Activated gamma-delta T cell treated with anti-CD3 and anti-CD28 coated beads, Interleukin-2, amount 50 U/mL, for 16 hours (primary cell): Measurements from ENCODE around the gene OR7C2.

Experiments used
- DNase-seq: peaks from one replicate; pipeline ENCODE4 v3.0.0-alpha.2; 2020; ENCODE audit warnings: low read depth

OR7C2 gene

DNA sequence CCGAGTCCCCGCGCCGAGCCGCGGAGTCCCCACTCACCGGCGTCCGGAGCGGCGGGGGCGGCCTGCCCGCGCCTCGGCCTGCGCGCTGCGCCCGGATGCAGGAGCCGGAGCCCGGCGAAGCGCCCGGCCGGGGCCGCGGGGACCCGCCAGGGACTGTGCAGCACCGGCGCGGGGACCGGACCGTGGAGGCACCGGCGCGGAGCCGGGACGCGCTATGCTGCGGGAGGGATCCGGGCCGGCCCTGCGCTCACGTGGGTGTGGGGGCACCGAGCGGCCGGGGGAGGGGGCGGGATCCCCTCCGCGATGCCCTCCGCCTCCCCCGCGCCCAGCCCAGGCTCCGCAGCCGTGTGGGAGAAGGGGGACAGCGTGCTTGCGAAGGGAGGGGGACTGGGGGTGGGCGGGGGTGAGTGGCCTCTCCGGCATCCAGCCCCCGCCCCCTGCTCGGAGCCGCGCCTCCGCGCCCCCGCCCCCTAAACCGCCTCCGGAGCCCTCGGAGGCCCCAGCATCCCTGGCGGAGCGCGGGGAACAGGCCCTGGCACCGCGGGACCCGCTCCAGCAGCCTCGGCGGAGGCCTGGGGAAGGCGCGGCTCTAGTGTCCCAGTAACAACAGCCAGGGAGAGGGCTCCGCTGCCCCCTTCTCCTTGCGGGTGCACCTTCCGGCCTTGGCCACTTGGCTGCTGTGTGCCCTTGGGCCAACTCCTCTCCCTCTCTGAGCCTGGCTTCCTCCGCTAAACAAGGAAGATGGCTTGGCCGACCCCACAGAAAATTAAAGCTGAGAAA is 38.4 kb downstream of the OR7C2 start, which contains the start of gene SLC1A6:
Gene SLC1A6 (minus strand): TSS at position 389 of the 780 bp plus-strand sequence. CDS start 6,954 bp downstream, outside the sequence.
- DNase-seq = no peak

DNA sequence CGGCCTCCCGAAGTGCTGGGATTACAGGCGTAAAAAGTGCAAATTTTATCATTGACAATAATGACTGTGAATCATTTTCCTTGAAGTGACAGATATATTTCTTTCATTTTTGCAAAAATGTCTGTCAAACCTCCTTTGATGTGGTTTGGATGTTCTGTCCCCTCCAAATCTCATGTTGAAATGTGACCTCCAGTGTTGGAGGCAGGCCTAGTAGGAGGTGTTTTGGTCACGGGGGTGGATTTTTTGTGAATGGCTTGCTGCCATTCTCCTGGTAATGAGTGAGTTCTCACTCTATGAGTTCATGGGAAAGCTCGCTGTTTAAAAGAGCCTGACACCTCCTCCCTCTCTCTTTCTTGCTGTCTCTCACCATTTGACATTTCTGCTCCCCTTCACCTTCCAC is 43.8 kb downstream of the OR7C2 start:
- no peak for DNase-seq
